Parathyroid adenoma (tissue), 2 donors: ENCODE results near the gene DAW1.

Source experiments
- H2AFZ ChIP-seq: fragments of 300-600 bp; sonication (generic); one replicate; pipeline ENCODE4 v1.7.0; 2017; ENCODE audit warnings: antibody characterized with exemption, mild to moderate bottlenecking
- H3K27ac ChIP-seq: fragments of 300-600 bp; sonication (generic); one replicate; pipeline ENCODE4 v1.7.0; 2017
- H3K27me3 ChIP-seq: fragments of 300-600 bp; sonication (generic); one replicate; pipeline ENCODE4 v1.7.0; 2017; ENCODE audit warnings: low read length; ENCODE audit not compliant: control insufficient read depth, insufficient read depth
- H3K36me3 ChIP-seq: fragments of 300-600 bp; sonication (generic); one replicate; pipeline ENCODE4 v1.7.0; 2017; ENCODE audit warnings: low read length; ENCODE audit not compliant: control insufficient read depth, insufficient read depth
- H3K4me1 ChIP-seq: fragments of 300-600 bp; sonication (generic); one replicate; pipeline ENCODE4 v1.7.0; 2017; ENCODE audit warnings: control low read depth
- H3K4me2 ChIP-seq: fragments of 300-600 bp; sonication (generic); one replicate; pipeline ENCODE4 v1.7.0; 2017; ENCODE audit warnings: low read length
- H3K4me3 ChIP-seq: fragments of 300-600 bp; sonication (generic); one replicate; pipeline ENCODE4 v1.7.0; 2017; ENCODE audit warnings: low read depth, low read length
- H3K79me2 ChIP-seq: fragments of 300-600 bp; sonication (generic); one replicate; pipeline ENCODE4 v1.7.0; 2017; ENCODE audit warnings: control low read depth
- H3K9ac ChIP-seq: fragments of 300-600 bp; sonication (generic); one replicate; pipeline ENCODE4 v1.7.0; 2017; ENCODE audit warnings: mild to moderate bottlenecking
- H3K9me3 ChIP-seq: fragments of 300-600 bp; sonication (generic); one replicate; pipeline ENCODE4 v1.7.0; 2017; ENCODE audit warnings: low read length; ENCODE audit not compliant: control insufficient read depth
- TF ChIP-seq, protein P1 (sequence below): fragments of 300-600 bp; sonication (generic); IDR thresholded peaks from one replicate; pipeline ENCODE4 v1.7.0; 2017; ENCODE audit warnings: antibody characterized with exemption, mild to moderate bottlenecking
- donor health status: primary hyperparathyroidism.

Gene DAW1, protein sequence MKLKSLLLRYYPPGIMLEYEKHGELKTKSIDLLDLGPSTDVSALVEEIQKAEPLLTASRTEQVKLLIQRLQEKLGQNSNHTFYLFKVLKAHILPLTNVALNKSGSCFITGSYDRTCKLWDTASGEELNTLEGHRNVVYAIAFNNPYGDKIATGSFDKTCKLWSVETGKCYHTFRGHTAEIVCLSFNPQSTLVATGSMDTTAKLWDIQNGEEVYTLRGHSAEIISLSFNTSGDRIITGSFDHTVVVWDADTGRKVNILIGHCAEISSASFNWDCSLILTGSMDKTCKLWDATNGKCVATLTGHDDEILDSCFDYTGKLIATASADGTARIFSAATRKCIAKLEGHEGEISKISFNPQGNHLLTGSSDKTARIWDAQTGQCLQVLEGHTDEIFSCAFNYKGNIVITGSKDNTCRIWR

DNA sequence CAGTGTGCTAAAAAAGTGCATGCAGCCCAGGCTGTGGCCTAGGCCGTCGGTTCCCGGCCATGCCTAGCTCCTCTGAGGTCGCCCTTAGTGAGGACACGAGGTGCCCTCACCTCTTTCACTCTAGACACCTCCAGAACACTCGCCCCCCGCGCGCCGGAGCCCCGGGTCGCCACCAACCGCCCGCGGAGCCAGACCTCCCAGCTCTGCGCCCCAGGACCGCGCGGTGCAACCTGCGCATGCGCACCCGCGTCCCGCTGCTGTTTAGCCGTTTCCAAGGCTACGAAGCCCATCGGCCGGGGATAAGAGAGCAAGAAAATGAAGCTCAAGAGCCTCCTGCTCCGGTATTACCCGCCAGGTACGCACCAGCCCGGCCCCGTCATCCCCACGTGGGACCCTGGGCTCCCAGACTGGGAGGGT, at the start of gene DAW1:
DAW1 (plus strand) TSS at position 257 of the 417 bp plus-strand sequence; CDS start at position 316, 59 bp downstream.
- H2AFZ ChIP-seq = peak within 1 kb of the TSS; percentile 94
- no peaks in the 10 kb centered on the region for H3K79me2 ChIP-seq
- H3K36me3 ChIP-seq = no peaks in the 10 kb centered on the region
- peak within 1 kb of the TSS; percentile 80 for H3K4me2 ChIP-seq
- TF ChIP-seq, protein P1, sequence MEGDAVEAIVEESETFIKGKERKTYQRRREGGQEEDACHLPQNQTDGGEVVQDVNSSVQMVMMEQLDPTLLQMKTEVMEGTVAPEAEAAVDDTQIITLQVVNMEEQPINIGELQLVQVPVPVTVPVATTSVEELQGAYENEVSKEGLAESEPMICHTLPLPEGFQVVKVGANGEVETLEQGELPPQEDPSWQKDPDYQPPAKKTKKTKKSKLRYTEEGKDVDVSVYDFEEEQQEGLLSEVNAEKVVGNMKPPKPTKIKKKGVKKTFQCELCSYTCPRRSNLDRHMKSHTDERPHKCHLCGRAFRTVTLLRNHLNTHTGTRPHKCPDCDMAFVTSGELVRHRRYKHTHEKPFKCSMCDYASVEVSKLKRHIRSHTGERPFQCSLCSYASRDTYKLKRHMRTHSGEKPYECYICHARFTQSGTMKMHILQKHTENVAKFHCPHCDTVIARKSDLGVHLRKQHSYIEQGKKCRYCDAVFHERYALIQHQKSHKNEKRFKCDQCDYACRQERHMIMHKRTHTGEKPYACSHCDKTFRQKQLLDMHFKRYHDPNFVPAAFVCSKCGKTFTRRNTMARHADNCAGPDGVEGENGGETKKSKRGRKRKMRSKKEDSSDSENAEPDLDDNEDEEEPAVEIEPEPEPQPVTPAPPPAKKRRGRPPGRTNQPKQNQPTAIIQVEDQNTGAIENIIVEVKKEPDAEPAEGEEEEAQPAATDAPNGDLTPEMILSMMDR = no peak
- peak within 1 kb of the TSS; percentile 53 for H3K4me3 ChIP-seq
- no peaks in the 10 kb centered on the region for H3K27me3 ChIP-seq
- no peaks in the 10 kb centered on the region for H3K4me1 ChIP-seq
- H3K9ac ChIP-seq = no peak within 1 kb of the TSS
- no peaks in the 10 kb centered on the region for H3K9me3 ChIP-seq
- H3K27ac ChIP-seq = no peak within 1 kb of the TSS

DNA sequence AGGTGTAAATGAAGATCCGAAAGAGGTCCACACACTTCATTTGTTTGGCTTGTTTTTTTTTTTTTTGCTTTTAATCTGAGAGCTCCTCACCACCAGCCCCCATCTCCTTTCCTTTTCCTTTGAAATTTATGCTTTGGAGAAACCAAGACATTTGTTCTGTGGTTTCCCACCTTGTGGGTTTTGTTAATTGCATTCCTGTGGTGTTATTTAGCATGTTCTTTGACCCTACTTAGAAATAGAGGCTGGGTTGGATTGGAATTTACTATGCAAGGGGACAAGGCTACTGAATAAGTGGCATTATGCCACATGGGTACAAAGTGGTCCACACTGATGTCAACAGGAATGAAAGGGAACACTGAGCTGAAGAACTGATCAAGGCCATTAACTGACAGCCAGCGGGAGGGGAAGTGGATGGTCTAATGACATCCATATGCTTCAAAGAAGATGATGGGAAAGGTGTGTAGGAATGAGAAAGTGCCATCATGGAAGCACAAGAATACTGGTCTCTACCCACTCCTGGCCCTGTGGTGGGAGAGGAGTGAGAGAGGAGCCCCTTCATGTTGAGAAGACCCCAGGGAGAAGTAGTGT, 48.9 kb upstream of the DAW1 start:
- Histone ChIP-seq H3K79me2 (no peaks in the 10 kb centered on the region), H3K9me3 (no peaks in the 10 kb centered on the region), H3K27me3 (no peaks in the 10 kb centered on the region), H3K27ac (no peak overlapping the region), H3K4me2 (no peak overlapping the region), H3K36me3 (no peaks in the 10 kb centered on the region), H3K4me3 (no peak overlapping the region), H3K9ac (no peak overlapping the region), H2AFZ (no peak overlapping the region), H3K4me1 (no peaks in the 10 kb centered on the region)
- TF ChIP-seq, protein P1 = no peak

DNA sequence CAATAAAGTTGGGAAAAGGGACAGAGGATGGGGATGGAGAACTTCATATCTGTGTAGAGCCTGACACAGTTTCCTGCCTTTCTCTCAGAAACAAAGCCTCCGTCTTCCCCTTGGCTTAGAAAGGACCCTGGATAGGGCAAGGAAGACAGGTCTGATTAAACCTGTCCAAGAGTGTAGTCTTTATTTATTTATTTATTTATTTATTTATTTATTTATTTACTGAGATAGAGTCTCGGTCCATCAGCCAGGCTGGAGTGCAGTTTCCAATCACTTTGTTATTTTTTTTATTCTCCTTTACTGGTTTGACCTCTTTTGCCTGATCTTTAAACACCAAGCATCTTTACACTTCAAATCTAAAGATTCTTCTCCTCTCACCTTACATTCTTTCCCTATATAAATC, 47.5 kb upstream of the DAW1 start:
- Histone ChIP-seq H3K9me3 (no peaks in the 10 kb centered on the region), H3K4me1 (no peaks in the 10 kb centered on the region)

DNA sequence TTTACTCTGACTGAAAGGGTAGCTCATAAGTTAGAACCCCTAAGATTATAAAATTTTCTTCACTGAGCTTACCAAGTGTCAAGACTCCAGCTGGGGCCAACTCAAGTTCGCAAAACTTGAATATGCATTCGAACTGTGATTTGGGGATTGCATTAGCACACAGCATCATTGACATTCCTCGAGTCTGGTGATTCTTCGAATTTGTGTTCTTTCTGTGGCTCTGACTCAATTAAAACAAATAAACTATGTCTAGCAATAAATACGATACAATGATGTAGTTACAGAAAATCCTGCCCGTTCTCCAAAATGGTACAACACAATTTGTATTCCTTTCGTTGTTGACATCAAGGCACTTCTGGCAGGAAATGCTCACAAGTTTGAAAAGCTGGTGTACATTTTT, 46.7 kb upstream of the DAW1 start:
- no peaks in the 10 kb centered on the region for H3K4me1 ChIP-seq
- H3K4me2 ChIP-seq = no peak overlapping the region
- H3K79me2 ChIP-seq = no peaks in the 10 kb centered on the region
- no peak overlapping the region for H3K27ac ChIP-seq
- H3K36me3 ChIP-seq = no peaks in the 10 kb centered on the region
- H3K27me3 ChIP-seq = no peaks in the 10 kb centered on the region
- TF ChIP-seq, protein P1 = no peak
- no peak overlapping the region for H3K4me3 ChIP-seq
- H2AFZ ChIP-seq = no peak overlapping the region
- H3K9ac ChIP-seq = no peak overlapping the region
- no peaks in the 10 kb centered on the region for H3K9me3 ChIP-seq

More for the DNA sequence above, 47.5 kb upstream of the DAW1 start:
- TF ChIP-seq, protein P1 = no peak
- Histone ChIP-seq H3K36me3 (no peaks in the 10 kb centered on the region), H3K4me3 (no peak overlapping the region), H3K4me2 (no peak overlapping the region), H2AFZ (no peak overlapping the region), H3K79me2 (no peaks in the 10 kb centered on the region), H3K27ac (no peak overlapping the region), H3K27me3 (no peaks in the 10 kb centered on the region), H3K9ac (no peak overlapping the region)
